ENCODE results near the gene GARNL3. TPM values are rescaled to one million over a fixed set of nuclear protein-coding genes. Genes with fewer than 3 reads are reported as not detected.

Gene GARNL3
- total RNA-seq, 4 donors from 2014 or later: 11.9 to 19.1 (median 16.5) TPM

- H3K4me3 ChIP-seq (ENCODE audit: low read depth, poor library complexity, severe bottlenecking): no peak overlapping the region
- no peak for TF ChIP-seq CTCF (IDR thresholded peaks at IDR 0.05)
- TF ChIP-seq POLR2A (IDR thresholded peaks at IDR 0.05): no peak
- DNase-seq (ENCODE audit: low spot score in 2 of 2): no peak
- intact Hi-C loops (cut with DNase I; ENCODE audit: low total_unique reads): no loop called here
- 58 to 59% methylated on average over 8 of the region's 8 CpGs for WGBS, 2 donors
Measured at GRCh38 chr9:127360250-127360649, 95.7 kb downstream of the GARNL3 start.

GRCh38 chr9:127360829-127361228 is 96.3 kb downstream of the GARNL3 start:
- TF ChIP-seq POLR2A (IDR thresholded peaks at IDR 0.05) (no peak), CTCF (IDR thresholded peaks at IDR 0.05) (no peak)
- H3K4me3 ChIP-seq (ENCODE audit: low read depth, poor library complexity, severe bottlenecking): no peak overlapping the region
- DNase-seq (ENCODE audit: low spot score in 2 of 2): no peak
- intact Hi-C loops (cut with DNase I; ENCODE audit: low total_unique reads): no loop called here
- WGBS, 2 donors: 49 to 56% methylated on average over 2 of the region's 2 CpGs

- DNase-seq (ENCODE audit: low spot score in 2 of 2): no peak
- no peak for TF ChIP-seq POLR2A (IDR thresholded peaks at IDR 0.05)
- no peak for TF ChIP-seq CTCF (IDR thresholded peaks at IDR 0.05)
- WGBS, 2 donors: 21 to 50% methylated on average over 3 of the region's 3 CpGs
- intact Hi-C loops (cut with DNase I; ENCODE audit: low total_unique reads): no loop called here
- H3K4me3 ChIP-seq (ENCODE audit: low read depth, poor library complexity, severe bottlenecking): no peak overlapping the region
Measured at GRCh38 chr9:127361561-127361960, 97.0 kb downstream of the GARNL3 start.

- H3K4me3 ChIP-seq (ENCODE audit: low read depth, poor library complexity, severe bottlenecking): no peak overlapping the region
- intact Hi-C loops (cut with DNase I; ENCODE audit: low total_unique reads): no loop called here
- TF ChIP-seq CTCF (IDR thresholded peaks at IDR 0.05) (no peak), POLR2A (IDR thresholded peaks at IDR 0.05) (no peak)
- WGBS, 2 donors: 91 to 99% methylated on average over 7 of the region's 7 CpGs
- DNase-seq (ENCODE audit: low spot score in 2 of 2): no peak
Measured at GRCh38 chr9:127362829-127363228, 98.3 kb downstream of the GARNL3 start.

GRCh38 chr9:127365461-127365860 is 100.9 kb downstream of the GARNL3 start:
- no peak overlapping the region for H3K4me3 ChIP-seq (ENCODE audit: low read depth, poor library complexity, severe bottlenecking)
- intact Hi-C loops (cut with DNase I; ENCODE audit: low total_unique reads): no loop called here
- WGBS, 2 donors: 91 to 95% methylated on average over 10 of the region's 10 CpGs
- no peak for TF ChIP-seq CTCF (IDR thresholded peaks at IDR 0.05)
- no peak for TF ChIP-seq POLR2A (IDR thresholded peaks at IDR 0.05)
- DNase-seq (ENCODE audit: low spot score in 2 of 2): peak in 1 of 2 donors; percentile 68

- intact Hi-C loops (cut with DNase I; ENCODE audit: low total_unique reads): no loop called here
- peak in 1 of 2 donors; percentile 81 for DNase-seq (ENCODE audit: low spot score in 2 of 2)
- TF ChIP-seq CTCF (IDR thresholded peaks at IDR 0.05) (no peak), POLR2A (IDR thresholded peaks at IDR 0.05) (no peak)
- 53 to 72% methylated on average over 7 of the region's 7 CpGs for WGBS, 2 donors
- no peak overlapping the region for H3K4me3 ChIP-seq (ENCODE audit: low read depth, poor library complexity, severe bottlenecking)
Measured at GRCh38 chr9:127366594-127366993, 102.0 kb downstream of the GARNL3 start.
